Fibroblast of peridontal ligament (primary cell): ENCODE data around the gene NFE2L2.
A peak's percentile ranks its signal among the peaks of the same experiment; 100 is the strongest.
"Not testable (repeated sequence)": the region's sequence is repeated elsewhere in the genome, so short reads cannot be mapped to it uniquely, and the experiment has no call there.

Experiments used
- DNase-seq: peaks from one replicate; pipeline ENCODE4 v3.0.0-alpha.2; 2010; ENCODE audit errors: extremely low read depth

NFE2L2 gene

DNA sequence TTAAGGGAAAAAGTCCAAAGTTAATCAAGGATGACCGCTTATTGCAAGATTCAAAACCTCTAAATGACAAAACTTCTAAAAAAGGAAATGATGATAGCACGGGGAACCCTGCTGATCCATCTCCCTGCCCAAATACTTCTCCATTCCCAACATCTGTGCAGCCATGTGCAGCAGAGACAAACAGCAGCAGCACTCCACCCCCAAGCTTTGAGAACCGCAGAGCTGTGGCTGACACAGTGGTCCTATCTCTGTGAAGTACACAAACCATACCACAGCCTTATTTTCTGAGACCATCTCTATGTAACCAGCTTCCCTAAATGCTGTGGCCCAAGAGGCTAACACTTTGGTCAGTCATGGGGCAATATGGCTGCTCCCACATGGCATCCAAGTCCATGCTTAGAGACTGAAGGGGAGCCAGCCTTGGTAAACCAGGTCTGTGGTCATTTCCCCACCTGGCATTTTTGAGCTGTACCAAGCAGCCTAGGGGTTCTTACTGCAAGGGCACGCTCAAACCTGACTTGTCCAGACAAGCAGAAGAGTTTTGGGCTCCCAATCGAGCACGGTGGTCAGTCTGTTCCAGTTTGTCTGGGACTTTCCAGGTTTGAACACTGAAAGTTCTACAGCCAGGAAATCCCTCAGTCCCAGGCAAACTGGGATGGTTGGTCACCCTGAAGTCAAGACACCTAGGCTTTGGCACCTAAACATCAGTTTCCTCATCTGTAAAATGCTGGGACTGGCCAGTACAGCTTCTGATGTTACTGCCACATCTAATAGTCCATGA is 17.1 kb upstream of the NFE2L2 start:
- DNase-seq = no peak

- no peak for DNase-seq
These were observed 15.3 kb upstream of the NFE2L2 start for GRCh38 chr2:177279847-177280246.

GRCh38 chr2:177275743-177276055 is 11.2 kb upstream of the NFE2L2 start:
- no peak for DNase-seq

DNA sequence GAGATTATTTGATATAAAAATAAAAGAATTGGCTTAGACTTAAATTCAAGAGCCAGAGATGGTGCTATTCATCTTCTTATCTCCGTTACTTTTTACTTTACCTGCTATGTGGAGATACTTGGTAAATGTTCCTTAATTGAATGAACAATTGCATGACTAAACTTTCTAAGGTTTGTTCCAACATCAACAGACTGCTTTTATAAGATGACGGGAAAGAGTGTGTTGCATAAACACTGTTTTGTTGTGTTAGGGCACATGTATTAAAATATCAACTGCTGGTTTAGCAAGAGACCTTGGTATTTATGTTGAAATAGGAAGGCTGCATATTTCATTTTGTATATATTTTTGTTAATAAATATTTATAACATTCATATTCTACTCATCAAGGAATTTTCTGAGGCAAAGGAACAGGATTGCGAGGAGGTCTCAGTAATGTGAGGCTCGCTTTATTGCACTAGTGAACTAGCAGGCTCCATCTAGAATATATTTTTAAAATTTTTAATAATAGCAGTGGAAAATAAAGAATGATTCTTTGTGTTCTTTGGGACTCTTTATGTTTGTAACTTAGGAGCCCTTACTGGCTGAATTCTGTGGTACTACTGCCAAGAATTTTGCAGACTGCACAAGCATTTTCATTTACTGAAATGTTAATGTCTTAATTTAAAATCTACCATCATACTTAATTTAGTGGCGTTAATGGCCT is 10.7 kb upstream of the NFE2L2 start:
- peak; percentile 89 for DNase-seq

GRCh38 chr2:177273408-177273807 is 8.9 kb upstream of the NFE2L2 start:
- DNase-seq = peak; percentile 80

GRCh38 chr2:177272765-177273164 is 8.2 kb upstream of the NFE2L2 start:
- DNase-seq = no peak

- DNase-seq = no peak
These were observed 7.6 kb upstream of the NFE2L2 start for GRCh38 chr2:177271981-177272666.

- DNase-seq = no peak
These were observed 6.0 kb upstream of the NFE2L2 start for GRCh38 chr2:177270531-177270930.

DNA sequence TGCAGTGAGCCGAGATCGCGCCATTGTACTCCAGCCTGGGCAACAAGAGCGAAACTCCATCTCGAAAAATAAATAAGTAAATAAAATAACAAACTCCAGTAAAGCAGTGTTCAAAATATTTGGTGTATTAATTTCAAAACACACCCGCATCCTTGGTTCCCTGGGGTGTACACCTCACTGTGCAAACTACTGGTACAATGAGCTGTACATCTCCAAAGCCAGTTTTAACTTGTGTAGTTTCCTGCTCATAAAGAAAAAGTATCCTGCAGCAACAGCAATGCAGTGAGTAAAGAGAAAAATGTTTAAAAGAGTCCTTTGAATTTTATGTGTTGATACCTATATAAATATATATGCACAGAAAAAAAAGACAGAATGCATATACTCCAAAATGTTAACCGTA is 4.4 kb upstream of the NFE2L2 start:
- no peak for DNase-seq

GRCh38 chr2:177268187-177268871 is 3.8 kb upstream of the NFE2L2 start:
- DNase-seq = no peak

- not testable (repeated sequence) for DNase-seq
These were observed 2.4 kb upstream of the NFE2L2 start for GRCh38 chr2:177266955-177267354.

DNA sequence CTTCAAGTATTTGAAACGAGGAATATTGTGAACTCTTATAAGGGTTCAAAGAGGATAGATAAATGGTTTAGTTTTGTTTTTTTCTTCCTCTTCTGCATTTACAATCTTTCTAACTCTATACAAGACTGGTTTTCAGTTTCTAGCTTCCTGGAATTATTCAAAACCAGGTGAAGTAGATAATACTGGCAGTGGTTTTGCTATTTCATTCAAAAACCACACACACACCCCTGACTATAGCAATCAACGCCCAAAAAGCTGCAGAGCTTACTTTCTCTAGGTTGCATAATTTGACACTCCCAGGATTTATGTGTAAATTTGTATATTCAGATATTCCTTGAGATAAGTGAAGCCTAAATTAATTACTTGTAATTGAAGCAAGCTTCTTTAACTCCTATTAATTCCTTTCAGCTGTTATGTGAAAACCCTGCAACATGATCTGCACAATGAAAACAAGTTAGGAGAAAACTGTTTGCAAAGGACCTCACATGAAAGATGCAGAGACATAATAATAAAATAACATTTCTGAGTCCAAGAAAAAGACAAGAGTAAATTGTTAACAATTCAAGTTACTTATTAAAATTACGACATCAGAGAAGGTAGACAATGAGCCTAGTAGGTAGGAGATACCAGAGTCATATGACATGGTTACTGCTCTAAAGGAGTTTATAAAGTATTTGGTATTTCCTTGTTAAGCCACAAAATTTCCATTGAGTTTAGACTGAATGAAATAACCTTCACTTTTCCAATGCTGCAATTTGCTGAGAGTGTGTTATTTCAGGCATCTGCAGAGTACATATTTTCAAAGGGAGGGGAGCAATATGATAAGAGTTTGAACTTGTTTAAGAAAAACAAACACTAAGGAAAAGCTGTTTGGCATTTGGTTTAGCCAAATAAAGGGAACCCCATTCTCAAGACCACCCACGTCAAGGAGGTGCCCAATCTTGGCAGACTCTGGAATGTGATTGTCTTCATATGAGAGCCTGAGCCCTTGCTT is 1.6 kb upstream of the NFE2L2 start:
- peak; percentile 49 for DNase-seq

DNA sequence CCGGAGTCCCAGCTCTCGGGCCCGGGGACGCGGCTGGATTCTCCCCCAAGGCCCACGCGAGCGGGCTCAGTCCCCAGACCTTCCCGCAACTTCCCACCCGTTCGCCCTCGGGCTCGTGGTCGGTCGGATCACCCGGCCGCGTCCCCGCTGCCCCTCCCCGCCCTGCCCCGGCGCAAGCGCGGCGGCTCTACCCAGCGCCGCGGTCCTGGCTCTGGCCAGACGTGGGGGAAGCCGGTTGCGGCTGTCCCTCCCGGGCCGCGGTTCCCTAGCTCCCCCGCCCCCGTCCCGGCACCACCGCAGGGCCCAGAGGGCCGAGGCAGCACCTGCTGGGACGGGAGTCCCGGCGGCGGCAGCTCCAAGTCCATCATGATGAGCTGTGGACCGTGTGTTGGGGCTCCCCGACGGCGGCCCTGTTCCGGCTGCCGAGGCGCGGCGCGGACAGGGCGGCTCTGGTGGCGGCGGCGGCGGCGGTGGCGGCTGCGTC is 276 bp downstream of the NFE2L2 start:
- DNase-seq = no peak

DNA sequence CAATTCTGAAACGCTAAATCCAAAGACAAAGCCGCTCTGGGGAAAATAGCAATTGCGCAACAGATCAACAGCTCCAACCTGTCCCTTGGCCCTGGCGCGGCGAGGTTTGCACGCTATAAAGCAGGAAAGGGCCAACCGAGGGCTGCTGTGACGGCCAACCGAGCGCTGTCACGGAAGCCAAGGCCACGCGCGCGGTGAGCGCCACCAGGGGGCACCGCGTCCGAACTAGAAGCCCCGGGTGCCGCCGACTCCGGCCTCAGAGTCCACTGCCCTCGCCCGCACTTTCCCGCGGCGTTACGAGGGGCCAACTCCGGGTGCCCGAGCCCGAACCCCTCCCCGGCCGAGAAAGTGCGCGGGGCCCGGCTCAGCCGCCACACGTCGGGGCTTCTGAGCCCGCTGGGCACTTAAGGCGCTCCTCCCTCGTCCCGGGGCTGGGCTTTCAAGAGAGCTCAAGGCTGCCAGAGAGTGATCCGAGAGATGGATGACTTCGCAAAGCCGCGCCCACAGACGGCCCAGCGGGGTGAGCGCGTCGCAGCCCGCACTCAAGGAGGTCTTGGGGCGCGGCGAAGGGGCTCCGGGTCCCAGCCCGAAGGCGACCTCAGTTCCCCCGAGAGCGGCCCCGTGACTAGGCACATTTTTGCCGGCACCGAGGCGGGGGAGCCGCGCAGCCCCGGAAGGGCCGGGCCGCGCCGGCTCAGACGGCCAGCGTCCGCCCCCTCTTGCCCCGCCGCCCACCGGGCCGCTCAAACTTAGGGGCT is 897 bp downstream of the NFE2L2 start:
- peak; percentile 97 for DNase-seq

DNA sequence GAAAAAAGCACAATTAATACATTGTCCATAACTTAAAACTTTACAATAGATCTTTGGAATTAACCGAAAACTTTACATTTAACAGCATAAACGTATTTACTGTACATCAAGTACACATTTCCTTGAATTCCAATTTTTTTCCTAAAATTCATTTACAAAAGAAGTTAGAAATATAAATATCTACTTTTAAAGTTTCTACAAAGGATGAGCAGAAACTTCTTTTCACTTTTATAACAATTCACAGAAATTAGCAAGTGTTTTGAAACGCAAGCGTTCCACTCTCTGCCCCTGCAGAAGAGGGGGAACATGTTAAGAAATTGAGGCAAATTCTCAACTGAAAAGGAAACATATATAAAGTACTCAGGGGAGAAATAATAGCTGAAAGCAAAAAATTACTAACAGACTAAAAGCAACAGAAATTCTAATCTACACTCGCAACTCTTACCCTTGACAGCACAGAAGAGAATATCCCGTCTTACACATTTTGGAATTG is 1.5 kb downstream of the NFE2L2 start:
- no peak for DNase-seq

GRCh38 chr2:177262092-177262491 is 2.4 kb downstream of the NFE2L2 start:
- no peak for DNase-seq

DNA sequence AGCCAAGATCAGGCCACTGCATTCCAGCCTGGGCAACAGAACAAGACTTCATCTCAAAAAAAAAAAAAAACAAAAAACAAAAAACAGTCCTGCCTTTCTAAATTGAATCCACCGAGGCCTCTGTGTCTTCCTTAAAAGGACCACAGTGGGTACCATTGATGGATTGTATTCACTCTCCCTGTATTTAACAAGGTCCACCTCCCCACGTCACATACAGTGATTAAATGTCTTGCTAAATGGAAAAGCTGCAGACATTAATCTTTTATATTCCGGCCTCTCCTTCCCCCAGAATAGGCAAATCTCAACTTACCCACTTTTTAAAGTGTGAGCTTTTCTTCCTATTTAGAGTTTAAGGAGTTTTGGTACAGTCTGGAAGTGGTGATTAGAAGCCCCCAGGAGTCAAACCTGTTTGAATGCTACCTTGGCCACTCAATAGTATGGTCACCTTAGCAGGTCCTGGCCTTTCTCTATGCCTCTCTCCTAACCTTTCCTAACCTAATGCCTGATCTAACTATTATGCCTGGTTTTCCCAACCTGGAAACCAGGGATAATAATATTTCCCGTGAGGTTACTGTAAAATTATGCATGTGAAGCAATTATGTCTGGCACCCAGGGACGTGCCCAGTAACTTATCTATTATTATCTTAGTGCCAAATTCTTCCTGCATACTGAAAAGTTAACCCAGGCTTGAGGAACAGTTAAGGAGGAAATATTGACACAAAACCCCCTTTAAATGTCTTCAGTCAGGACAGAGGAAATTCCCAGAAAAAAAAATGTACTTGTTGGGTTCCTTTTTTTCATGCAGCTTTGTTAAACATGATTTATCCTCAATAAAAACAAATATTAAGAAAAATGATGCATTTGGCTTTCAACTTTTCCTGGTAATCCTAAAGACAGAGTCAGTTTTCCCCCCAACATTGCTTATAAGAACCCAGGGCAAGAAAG is 3.1 kb downstream of the NFE2L2 start:
- DNase-seq = no peak

GRCh38 chr2:177260379-177260778 is 4.1 kb downstream of the NFE2L2 start:
- DNase-seq = no peak

DNA sequence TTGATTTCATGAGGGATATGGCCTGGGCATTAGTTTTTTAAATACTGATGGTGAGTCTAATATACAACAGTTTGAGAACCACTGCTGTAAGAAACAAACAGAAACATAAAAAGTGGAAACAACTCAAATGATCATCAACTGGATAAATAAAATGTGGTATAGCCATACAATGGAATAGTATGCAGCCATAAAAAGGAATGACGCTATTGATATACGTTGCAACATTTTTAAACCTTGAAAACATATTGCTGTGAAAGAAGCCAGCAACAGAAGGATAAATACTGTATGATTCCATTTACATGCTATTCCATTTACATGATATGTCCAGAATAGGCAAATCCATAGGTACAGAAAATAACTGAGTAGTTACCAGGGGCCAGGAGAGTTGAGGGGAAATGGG is 6.5 kb downstream of the NFE2L2 start:
- DNase-seq = no peak
